NCI-H226 (cell line): Measurements from ENCODE around the gene DRGX.

ENCODE experiments used
- DNase-seq: peaks from one replicate; pipeline ENCODE4 v3.0.0-alpha.2; 2015

The DRGX gene

DNA sequence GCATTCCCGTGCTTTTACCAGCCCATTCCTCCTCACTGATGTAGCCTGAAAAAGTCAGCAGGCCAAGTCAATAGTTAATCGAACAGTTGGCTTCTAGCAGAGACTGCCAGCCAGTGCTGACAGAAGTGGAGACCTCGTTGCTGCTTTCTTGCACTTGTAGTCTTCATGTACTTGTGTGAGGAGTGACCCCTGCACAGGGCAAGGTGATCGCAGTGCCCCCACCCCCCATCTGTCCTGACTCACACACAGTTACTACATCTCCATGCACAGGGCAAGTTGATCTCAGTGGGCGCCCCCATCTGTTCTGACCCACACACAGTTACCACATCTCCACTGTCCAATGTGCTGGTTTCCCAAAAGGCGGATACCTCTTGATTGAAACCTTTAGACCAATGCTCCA, 62.7 kb downstream of the DRGX start:
- no peak for DNase-seq

DNA sequence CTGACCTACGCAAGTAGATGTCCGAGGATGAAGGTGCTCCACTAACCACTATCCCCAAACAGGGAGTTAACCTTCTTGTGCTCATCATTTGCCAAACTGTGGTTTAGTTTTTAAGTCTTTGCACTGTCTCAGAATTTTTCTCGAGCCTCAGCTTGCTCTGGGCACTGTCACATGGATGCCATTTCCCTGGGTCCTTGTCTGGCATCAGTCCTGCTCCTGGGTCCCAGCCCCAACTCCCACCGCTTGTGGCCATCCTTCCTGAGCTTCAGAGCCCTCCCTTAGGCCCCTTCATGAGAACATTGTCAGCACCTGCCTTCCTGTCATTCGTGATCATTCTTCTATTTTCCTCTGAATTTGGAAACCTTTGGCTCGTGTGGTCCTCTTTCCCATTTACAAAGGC, 63.1 kb downstream of the DRGX start:
- DNase-seq, result no peak

DNA sequence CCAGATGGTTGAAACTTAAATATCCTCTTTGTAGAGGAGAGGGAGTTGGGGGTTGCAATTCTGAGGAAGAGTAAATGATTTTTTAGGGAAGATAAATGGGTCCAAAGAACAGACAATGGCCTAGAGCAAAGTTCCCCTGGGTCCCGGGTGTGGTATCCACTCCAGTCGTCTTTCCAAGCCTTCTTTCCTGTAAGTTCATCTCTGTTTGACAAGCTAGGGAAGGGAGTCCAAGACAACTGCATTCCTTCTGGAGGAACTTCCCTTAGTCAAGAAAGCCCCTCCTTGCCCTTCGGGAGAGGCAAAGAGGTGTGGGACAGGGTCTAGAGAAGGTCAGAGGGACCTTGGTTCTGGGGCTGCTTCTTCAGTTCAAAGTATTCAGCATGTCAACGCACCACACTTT, 63.6 kb downstream of the DRGX start:
- no peak for DNase-seq

GRCh38 chr10:49331431-49331830, 64.5 kb downstream of the DRGX start:
- DNase-seq, result no peak

DNA sequence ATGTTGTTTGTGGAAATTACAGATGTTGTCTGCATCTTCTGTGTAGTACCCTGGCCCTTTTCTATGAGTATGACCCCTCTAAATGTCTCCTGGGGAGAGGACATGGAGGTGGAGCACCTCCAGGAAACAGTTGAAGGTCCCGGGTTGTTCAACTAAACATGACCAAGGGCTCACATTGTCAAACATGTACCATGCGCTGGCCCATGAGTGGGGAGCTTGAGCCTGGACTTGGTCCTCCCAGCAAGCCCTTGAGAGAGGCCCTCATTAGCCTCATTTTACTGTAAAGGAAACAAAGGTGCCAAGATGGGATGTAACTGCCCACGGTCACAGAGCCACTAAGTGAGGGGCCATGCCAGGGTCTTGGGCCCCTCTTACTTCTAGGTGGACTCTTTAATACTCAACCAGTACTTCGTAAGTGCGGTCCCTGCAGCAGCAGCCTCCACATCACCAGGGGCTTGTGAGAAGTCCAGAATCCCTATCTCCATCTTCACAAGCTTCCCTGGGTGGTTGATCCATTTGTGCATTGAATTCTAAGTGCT, 65.7 kb downstream of the DRGX start:
- DNase-seq, result no peak

- no peak for DNase-seq
Observed at GRCh38 chr10:49329146-49329505, 66.8 kb downstream of the DRGX start.

DNA sequence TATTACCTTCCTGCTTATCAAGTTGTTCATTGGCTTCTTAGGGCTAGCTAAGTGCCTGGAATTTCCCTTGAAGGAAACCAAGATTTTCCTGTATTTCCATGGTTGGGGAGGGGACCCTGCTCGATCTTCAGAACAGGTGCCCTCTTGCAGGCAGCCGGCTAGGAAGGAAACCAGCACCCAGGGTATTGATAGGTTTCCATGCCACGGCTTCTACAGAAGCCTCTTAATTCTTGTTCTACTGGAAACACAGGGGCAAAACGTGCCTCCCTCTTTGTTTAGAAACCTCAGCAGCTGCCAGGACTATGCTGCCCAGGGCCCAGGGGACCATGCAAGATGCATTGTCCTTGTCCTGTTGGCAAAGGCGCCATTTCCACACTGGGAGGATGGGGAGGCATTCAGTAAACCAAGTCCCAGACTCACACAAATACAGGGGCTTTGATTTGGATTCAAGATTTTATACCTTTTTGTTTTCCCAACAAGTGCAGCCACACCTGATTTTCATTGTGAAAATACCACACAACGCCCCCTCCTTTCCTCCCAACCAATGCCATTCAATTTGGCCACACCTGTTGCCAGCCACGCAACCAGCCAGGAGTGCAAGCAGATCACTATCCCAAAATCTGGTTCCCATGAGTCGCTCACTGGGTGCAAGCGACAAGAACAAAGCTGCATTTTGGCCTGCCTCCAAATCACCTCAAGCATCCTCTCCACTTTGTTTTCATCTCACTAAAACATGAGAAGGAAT, 67.3 kb downstream of the DRGX start:
- DNase-seq, result no peak

DNA sequence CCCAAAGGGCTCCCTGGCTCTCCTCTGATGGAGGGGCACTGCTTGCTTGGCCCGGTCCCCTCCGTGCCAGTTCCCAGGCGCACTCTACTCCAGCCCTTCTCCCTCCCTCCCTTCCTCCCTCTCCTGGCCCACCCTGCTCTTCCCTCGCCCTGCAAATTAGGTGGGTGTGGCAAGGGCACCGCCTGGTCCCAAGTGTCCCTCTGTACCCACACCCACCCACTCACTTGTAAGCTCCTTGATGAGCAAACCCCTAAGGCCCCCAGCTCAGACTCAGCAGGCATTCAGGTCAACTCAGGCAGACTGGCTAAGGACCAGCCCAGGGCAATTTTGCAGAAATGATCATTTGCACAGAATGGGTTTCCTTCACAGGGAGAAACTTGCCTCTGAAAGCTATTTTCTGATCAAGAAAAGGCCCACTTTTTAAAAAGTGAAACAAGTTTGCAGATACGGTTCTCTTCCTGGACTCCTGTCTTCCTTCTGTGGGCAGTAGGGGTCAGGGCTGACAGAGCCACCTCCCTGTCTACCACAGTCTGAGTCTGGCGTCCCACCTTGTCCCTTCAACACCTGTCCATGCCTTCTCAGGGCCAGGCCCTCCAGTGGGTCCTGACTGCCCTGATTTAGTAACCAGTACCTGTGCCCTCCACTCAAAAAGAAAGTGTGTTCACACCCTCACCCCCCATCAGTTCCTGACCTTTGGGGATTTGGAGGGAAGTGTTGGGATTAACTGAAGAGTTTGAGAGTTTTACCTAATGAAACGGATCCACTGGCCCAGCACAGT, 68.7 kb downstream of the DRGX start:
- DNase-seq, result no peak

DNA sequence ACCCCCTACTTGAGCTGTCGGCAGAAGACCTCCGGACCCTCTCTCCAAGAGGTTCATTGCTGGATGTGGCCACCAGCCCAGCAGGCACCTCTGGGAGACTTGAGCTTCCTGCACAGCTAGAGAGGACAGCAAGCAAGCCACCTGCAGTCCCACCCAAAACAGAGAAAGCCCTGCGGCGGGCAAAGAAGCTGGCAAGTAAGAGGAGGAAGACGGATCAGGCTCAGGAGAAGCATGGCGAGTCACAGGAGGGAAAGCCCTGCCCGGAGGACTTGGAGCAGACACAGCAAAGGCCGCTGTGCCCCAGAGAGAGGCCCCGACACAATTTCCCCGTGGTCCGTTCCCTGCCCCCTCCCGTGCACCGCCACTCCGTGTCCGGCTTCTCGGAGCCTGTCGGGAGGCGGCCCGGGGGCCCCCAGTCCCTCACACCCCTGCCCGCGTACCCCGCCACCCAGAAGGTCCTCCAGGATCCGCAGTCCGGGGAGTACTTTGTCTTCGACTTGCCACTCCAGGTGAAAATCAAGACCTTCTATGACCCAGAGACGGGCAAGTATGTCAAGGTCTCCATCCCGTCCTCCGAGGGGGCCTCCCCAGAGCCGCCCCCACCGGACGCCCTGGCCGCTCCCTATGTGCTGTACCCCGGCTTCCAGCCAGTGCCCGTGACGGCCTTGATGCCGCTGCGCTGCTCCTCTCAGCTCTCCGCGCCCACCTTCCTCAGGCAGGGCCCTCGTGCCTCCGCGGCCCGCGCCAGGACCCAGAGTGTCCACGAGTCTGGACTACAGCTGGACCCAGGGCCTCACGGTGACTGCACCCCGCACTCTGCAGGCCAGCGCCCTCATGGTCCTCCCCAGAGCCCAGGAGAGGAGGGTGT, 69.7 kb downstream of the DRGX start:
- DNase-seq, result no peak

GRCh38 chr10:49325131-49325915, 70.6 kb downstream of the DRGX start:
- no peak for DNase-seq

DNA sequence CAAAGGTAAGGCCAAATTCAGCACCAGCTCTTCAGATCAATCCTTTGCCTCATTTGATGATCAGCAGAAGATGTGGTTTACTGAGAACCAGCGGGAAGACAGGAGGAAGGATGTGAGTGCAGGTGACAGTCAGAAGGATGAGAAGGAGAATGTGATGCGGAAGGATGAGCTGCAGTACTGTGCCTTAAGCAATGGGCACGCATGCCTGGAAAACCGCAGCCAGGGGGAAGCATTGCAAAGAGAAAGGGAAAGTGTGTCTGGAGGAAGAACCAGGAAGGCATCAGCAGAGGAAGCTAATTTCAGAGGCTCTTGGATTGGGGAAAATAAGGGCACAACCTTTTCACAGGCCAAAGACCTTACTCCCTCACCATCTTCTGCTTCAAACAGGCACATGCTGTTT, 71.2 kb downstream of the DRGX start:
- no peak for DNase-seq

- no peak for DNase-seq
Observed at GRCh38 chr10:49323896-49324270, 72.0 kb downstream of the DRGX start.

DNA sequence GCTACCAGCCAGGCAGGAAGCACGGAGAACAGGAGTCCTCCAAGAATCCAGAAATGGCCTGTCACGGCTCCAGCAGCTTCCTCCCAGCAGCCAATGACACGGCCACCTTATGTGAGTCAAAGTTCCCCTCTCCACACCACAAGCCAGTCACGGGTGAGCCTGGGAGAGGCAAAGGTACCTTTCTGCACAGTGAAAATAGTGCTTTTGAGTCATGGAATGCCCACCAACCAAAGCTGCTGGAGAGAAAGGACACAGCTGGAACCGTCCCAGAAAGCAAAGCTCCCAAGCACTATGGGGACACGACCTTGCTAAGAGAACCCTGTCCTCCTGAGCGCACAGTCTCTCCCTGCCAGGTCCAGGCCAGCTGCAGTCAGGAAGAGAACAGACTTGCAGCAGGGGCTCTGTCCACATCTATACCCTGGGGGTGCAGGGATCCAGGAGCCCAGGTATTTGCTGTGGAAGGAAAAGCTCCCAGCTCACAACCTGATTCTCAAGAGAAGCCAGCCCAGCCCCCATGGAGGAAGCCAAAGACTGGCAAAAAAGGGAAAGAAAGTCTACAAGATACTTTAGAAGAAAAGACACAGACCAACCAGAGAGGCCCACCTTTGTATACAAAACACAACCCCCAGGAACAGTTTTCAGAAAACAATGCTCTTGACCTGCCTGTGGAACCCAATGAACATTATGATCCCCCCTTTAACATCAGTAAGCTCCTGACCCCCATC, 72.6 kb downstream of the DRGX start:
- no peak for DNase-seq

- no peak for DNase-seq
Observed at GRCh38 chr10:49322371-49323170, 73.3 kb downstream of the DRGX start.

DNA sequence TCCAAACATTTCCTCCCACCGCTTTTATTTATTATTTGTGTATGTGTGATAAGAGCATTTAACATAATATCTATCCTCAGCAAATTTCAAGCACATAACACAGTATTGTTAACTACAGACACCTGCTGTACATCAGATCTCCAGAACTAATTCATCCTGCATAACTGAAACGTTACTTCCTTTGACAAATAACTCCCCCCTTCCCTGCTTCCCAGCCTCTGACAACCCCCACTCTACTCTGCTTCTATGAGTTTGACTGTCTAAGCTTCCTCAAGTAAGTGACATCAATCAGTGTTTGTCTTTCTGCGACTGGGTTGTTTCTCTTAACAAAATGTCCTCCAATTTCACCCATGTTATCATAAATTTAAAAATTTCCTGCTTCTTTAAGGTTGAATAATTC, 74.9 kb downstream of the DRGX start:
- DNase-seq, result no peak

DNA sequence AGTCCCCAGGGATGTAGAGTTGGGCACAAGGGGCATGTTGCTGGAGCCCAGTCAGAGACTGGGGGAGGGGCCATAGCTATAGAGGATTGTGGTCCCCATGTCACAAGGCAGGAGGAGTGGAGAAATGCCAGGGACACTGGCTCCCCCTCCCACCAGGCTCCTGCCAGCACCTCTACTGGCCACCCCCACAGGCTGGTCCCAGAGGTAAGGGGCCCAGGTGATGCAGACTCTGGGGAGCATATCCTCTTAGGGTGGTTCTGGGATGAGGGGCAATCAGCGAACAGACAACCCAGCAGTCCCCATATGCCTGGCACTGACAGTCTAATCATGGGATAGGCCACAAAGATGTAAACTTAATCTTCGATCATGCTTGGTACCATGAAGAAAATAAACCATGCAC, 75.7 kb downstream of the DRGX start:
- DNase-seq, result no peak

DNA sequence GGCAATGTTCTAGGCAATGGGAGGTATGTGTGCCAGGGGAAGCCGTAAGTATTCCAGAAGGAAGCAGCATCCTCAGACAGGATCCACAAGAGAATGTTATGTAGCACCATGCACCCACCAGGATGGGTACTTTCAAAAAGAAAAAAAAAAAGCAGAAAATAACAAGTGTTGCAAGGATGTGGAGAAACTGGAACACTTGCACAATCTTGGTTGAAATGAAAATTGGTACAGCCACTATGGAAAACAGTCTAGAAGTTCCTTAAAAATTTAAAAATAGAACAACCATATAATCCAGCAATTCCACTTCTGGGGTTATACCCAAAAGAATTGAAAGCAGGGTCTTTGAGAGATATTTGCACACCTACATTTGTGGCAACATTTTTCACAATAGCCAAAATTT, 76.7 kb downstream of the DRGX start:
- no peak for DNase-seq

DNA sequence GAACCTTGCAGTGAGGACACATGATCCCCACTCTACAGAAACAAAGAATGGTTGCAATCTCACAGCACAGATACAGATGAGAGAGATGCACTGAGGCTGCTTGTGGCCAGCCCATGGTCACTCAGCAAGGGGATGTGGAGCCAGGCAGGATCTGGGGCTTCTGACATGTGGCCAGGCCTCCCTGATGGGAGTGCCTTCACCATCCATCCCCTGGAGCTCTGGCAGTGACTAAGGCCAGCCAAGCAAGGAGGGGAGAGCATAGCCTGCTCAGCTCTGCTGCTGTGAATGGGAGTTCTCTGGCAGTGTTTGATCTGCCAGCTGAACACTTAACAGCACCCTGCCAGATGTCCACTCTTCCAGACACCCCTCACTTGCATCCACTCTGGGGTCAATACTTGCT, 77.1 kb downstream of the DRGX start:
- no peak for DNase-seq

GRCh38 chr10:49318028-49318427, 77.9 kb downstream of the DRGX start:
- DNase-seq, result no peak

- no peak for DNase-seq
Observed at GRCh38 chr10:49314806-49315205, 81.1 kb downstream of the DRGX start.
